ENCODE data around the gene ZNF684.

GRCh38 chr1:40567825-40568224, 36.4 kb downstream of the ZNF684 start:
- TF ChIP-seq CTCF (conservative IDR thresholded peaks at IDR 0.05; ENCODE audit: low read length): no peak
- no peak for TF ChIP-seq EZH2phosphoT487 (IDR thresholded peaks at IDR 0.05; ENCODE audit: borderline replicate concordance)
